H1 (cell line): Measurements from ENCODE around the gene C5AR1. TPM values are rescaled to one million over a fixed set of nuclear protein-coding genes. Genes with fewer than 3 reads are reported as not detected.

Experiments
- CTCF ChIA-PET: fragments of 300-600 bp; sonication (Branson Sonifier 250); formaldehyde crosslinking; loops from one replicate; lab custom pipeline; 2021; ENCODE audit not compliant: partially characterized antibody; lab: Charles Lee
- POLR2A ChIA-PET: fragments of 300-600 bp; sonication (Branson Sonifier 250); formaldehyde crosslinking; loops from one replicate; lab custom pipeline; 2021; ENCODE audit warnings: inconsistent platforms; ENCODE audit not compliant: partially characterized antibody; lab: Charles Lee
- DNase-seq, 2 experiments: peaks; one replicate each; pipeline versions ENCODE4 v3.0.0 to v3.0.0-alpha.2; 2010 to 2022; ENCODE audit warnings: low spot score in 2 of 2, low read depth in 1 of 2, mixed read lengths in 1 of 2
- FAIRE-seq: peaks from 2 replicates; lab custom pipeline; 2011; peaks lifted over from hg19 to GRCh38; lab: Jason Lieb, UNC
- H2AFZ ChIP-seq: 2 replicates; pipeline ENCODE4 v1.8.1; 2012; ENCODE audit warnings: low read length, inconsistent platforms
- H2AK5ac ChIP-seq: 2 replicates; pipeline ENCODE4 v1.6.1; 2013; ENCODE audit warnings: low read depth, low read length
- H2BK120ac ChIP-seq: replicated peaks from 2 replicates; pipeline ENCODE3; 2013; ENCODE audit warnings: low read depth, low read length, inconsistent platforms
- H2BK12ac ChIP-seq: 2 replicates; pipeline ENCODE4 v1.6.1; 2013; ENCODE audit warnings: low read depth, low read length
- H2BK15ac ChIP-seq: 2 replicates; pipeline ENCODE4 v1.6.1; 2013; ENCODE audit warnings: low read length
- H2BK20ac ChIP-seq: 2 replicates; pipeline ENCODE4 v1.6.1; 2013; ENCODE audit warnings: low read length
- H2BK5ac ChIP-seq: 2 replicates; pipeline ENCODE4 v1.6.1; 2013; ENCODE audit warnings: low read depth, low read length
- H3K14ac ChIP-seq: 2 replicates; pipeline ENCODE4 v1.6.1; 2013; ENCODE audit warnings: inconsistent platforms; ENCODE audit not compliant: insufficient read length
- H3K18ac ChIP-seq: 2 replicates; pipeline ENCODE4 v1.6.1; 2013; ENCODE audit warnings: low read length; ENCODE audit errors: extremely low read depth
- H3K23ac ChIP-seq: 2 replicates; pipeline ENCODE4 v1.6.1; 2013; ENCODE audit warnings: inconsistent platforms; ENCODE audit not compliant: insufficient read length
- H3K23me2 ChIP-seq: 2 replicates; pipeline ENCODE4 v1.6.1; 2013; ENCODE audit warnings: low read depth, low read length
- H3K27ac ChIP-seq: 2 replicates; pipeline ENCODE4 v1.6.1; 2011; ENCODE audit warnings: low read depth, low read length, inconsistent platforms
- H3K27me3 ChIP-seq, 4 experiments: replicated peaks in 1 of 4; 1 replicate in 1 of 4; 2 replicates in 3 of 4; pipeline versions ENCODE4 v1.6.1 to v1.8.1; 2011 to 2013; ENCODE audit warnings: low read length in 3 of 4, mild to moderate bottlenecking in 3 of 4, inconsistent platforms in 2 of 4, mixed read lengths in 2 of 4, moderate library complexity in 1 of 4; ENCODE audit not compliant: control insufficient read depth in 3 of 4, insufficient read depth in 3 of 4; ENCODE audit errors: extremely low read depth in 1 of 4
- H3K36me3 ChIP-seq, 4 experiments: 2 replicates each; pipeline versions ENCODE4 v1.6.1 to v1.8.1; 2011 to 2013; ENCODE audit warnings: mild to moderate bottlenecking in 4 of 4, low read length in 3 of 4, moderate library complexity in 2 of 4, control low read depth in 1 of 4, inconsistent platforms in 1 of 4; ENCODE audit not compliant: insufficient read depth in 4 of 4, control insufficient read depth in 2 of 4
- H3K4ac ChIP-seq: replicated peaks from 2 replicates; pipeline ENCODE3; 2013; ENCODE audit warnings: low read length, low read depth, mixed read lengths, inconsistent platforms; ENCODE audit not compliant: insufficient read length
- H3K4me1 ChIP-seq, 4 experiments: replicated peaks in 1 of 4; 1 replicate in 1 of 4; 2 replicates in 3 of 4; pipeline versions ENCODE4 v1.6.1 to v1.8.1; 2011 to 2013; ENCODE audit warnings: low read length in 3 of 4, inconsistent platforms in 2 of 4, mixed read lengths in 1 of 4; ENCODE audit not compliant: insufficient read depth in 4 of 4, control insufficient read depth in 3 of 4
- H3K4me2 ChIP-seq, 2 experiments: 2 replicates each; pipeline versions ENCODE4 v1.6.1 to v1.8.1; 2011 to 2013; ENCODE audit warnings: low read depth in 2 of 2, low read length in 2 of 2, control low read depth in 1 of 2, inconsistent platforms in 1 of 2, mild to moderate bottlenecking in 1 of 2; ENCODE audit not compliant: insufficient read depth in 1 of 2
- H3K4me3 ChIP-seq, 4 experiments: fragments of 200-600, 300-600 bp in 1 of 4; sonication (generic), shearing (Covaris generic), sonication (Bioruptor Twin) in 1 of 4; 2 replicates each; pipeline versions ENCODE4 v1.5.1 to v1.8.1; 2011 to 2016; ENCODE audit warnings: low read length in 4 of 4, low read depth in 3 of 4, control low read depth in 2 of 4, inconsistent platforms in 2 of 4, mild to moderate bottlenecking in 2 of 4, mixed read lengths in 1 of 4, moderate library complexity in 1 of 4; ENCODE audit not compliant: insufficient read depth in 2 of 4; ENCODE audit errors: extremely low read depth in 1 of 4
- H3K56ac ChIP-seq: replicated peaks from 2 replicates; pipeline ENCODE3; 2013; ENCODE audit warnings: low read depth, mild to moderate bottlenecking, mixed read lengths, low read length, inconsistent platforms; ENCODE audit not compliant: insufficient read length
- H3K79me1 ChIP-seq: 2 replicates; pipeline ENCODE4 v1.6.1; 2013; ENCODE audit warnings: low read depth, low read length, control low read depth
- H3K79me2 ChIP-seq, 2 experiments: 2 replicates each; pipeline versions ENCODE4 v1.6.1 to v1.8.1; 2012 to 2013; ENCODE audit warnings: low read length in 2 of 2, mild to moderate bottlenecking in 2 of 2, inconsistent platforms in 1 of 2; ENCODE audit not compliant: insufficient read depth in 2 of 2, control insufficient read depth in 1 of 2
- H3K9ac ChIP-seq, 4 experiments: replicated peaks in 1 of 4; 1 replicate in 1 of 4; 2 replicates in 3 of 4; pipeline versions ENCODE4 v1.6.1 to v1.8.1; 2011 to 2013; ENCODE audit warnings: low read depth in 3 of 4, low read length in 3 of 4, control low read depth in 2 of 4, mild to moderate bottlenecking in 2 of 4, moderate library complexity in 2 of 4, inconsistent platforms in 1 of 4; ENCODE audit errors: extremely low read depth in 1 of 4
- H3K9me3 ChIP-seq, 2 experiments: 2 replicates each; pipeline versions ENCODE4 v1.6.1 to v1.8.1; 2012 to 2013; ENCODE audit warnings: mild to moderate bottlenecking in 2 of 2, moderate library complexity in 2 of 2, control low read depth in 1 of 2, inconsistent platforms in 1 of 2, low read depth in 1 of 2, low read length in 1 of 2, mixed read lengths in 1 of 2; ENCODE audit not compliant: insufficient read depth in 2 of 2
- H4K20me1 ChIP-seq, 2 experiments: replicated peaks in 1 of 2; 2 replicates each; pipeline versions ENCODE3 to v1.8.1; 2011 to 2013; ENCODE audit warnings: inconsistent platforms in 2 of 2, low read length in 2 of 2, mild to moderate bottlenecking in 1 of 2; ENCODE audit not compliant: insufficient read depth in 2 of 2, control insufficient read depth in 1 of 2
- H4K5ac ChIP-seq: 2 replicates; pipeline ENCODE4 v1.6.1; 2013; ENCODE audit warnings: low read length, low read depth, mixed read lengths, inconsistent platforms; ENCODE audit not compliant: insufficient read length
- H4K8ac ChIP-seq: 2 replicates; pipeline ENCODE4 v1.8.0; 2013; ENCODE audit warnings: mild to moderate bottlenecking, moderate library complexity, low read length, inconsistent platforms; ENCODE audit not compliant: insufficient read depth; ENCODE audit errors: extremely low read depth
- H4K91ac ChIP-seq: replicated peaks from 2 replicates; pipeline ENCODE3; 2013; ENCODE audit warnings: low read length, mixed read lengths, inconsistent platforms; ENCODE audit not compliant: insufficient read length
- ATF3 ChIP-seq: IDR thresholded peaks from 2 replicates; pipeline ENCODE4 v1.6.1; 2011; ENCODE audit warnings: low read depth, mild to moderate bottlenecking, low read length; ENCODE audit not compliant: insufficient read depth
- BRCA1 ChIP-seq: IDR thresholded peaks from 2 replicates; pipeline ENCODE4 v1.6.1; 2012; ENCODE audit warnings: low read depth, low read length, improper control_type of control experiment
- CEBPB ChIP-seq: IDR thresholded peaks from 2 replicates; pipeline ENCODE4 v1.6.1; 2012; ENCODE audit warnings: low read depth, low read length
- CHD2 ChIP-seq: IDR thresholded peaks from 2 replicates; pipeline ENCODE4 v1.6.1; 2012; ENCODE audit warnings: low read length, improper control_type of control experiment
- CREB1 ChIP-seq: IDR thresholded peaks from 2 replicates; pipeline ENCODE4 v1.6.1; 2012; ENCODE audit warnings: inconsistent platforms
- JUN ChIP-seq: IDR thresholded peaks from 2 replicates; pipeline ENCODE4 v1.6.1; 2011; ENCODE audit warnings: low read depth, mild to moderate bottlenecking, improper control_type of control experiment, low read length
- NRF1 ChIP-seq: IDR thresholded peaks from 2 replicates; pipeline ENCODE4 v1.6.1; 2011; ENCODE audit warnings: mild to moderate bottlenecking, low read depth, low read length, improper control_type of control experiment
- PHF8 ChIP-seq: fragments of 200-600 bp; sonication (generic); conservative IDR thresholded peaks from 2 replicates; pipeline ENCODE4 v1.7.1; 2012; ENCODE audit warnings: low read depth, mild to moderate bottlenecking, inconsistent platforms, low read length, moderate library complexity
- POLR2AphosphoS5 ChIP-seq: IDR thresholded peaks from 2 replicates; pipeline ENCODE4 v1.6.1; 2011; ENCODE audit warnings: low read depth, low read length
- SIX5 ChIP-seq: IDR thresholded peaks from 2 replicates; pipeline ENCODE4 v1.6.1; 2011; ENCODE audit warnings: mild to moderate bottlenecking, low read depth, low read length
- SRF ChIP-seq: IDR thresholded peaks from 2 replicates; pipeline ENCODE4 v1.6.1; 2011; ENCODE audit warnings: mild to moderate bottlenecking, low read depth, low read length, moderate library complexity
- TAF7 ChIP-seq: optimal IDR thresholded peaks from 2 replicates; pipeline ENCODE3; 2011; ENCODE audit warnings: low read depth, mild to moderate bottlenecking, inconsistent platforms, low read length, moderate library complexity, borderline replicate concordance
- TEAD4 ChIP-seq: IDR thresholded peaks from 2 replicates; pipeline ENCODE4 v1.6.1; 2012; ENCODE audit warnings: low read depth, low read length, inconsistent platforms, mixed read lengths
- WGBS, 2 experiments: shearing (Covaris generic) in 1 of 2; methylation state at CpG; one replicate each; pipeline versions ENCODE4 v1.1.6 to v1.1.7; 2013 to 2015; ENCODE audit warnings: low lambda C conversion rate in 2 of 2, mixed read lengths in 2 of 2, inconsistent platforms in 1 of 2, low coverage in 1 of 2, missing lambda C conversion rate in 1 of 2; ENCODE audit not compliant: insufficient replicate concordance in 2 of 2, insufficient coverage in 1 of 2, insufficient read length in 1 of 2; ENCODE audit errors: extremely low coverage in 1 of 2, missing lambda C conversion rate in 1 of 2; 5-methylcytosine and 5-hydroxymethylcytosine counted together
- polyA plus RNA-seq, 7 experiments: library from polyadenylated mRNA; depleted of rRNA in 3 of 7; stranded (reverse) in 5 of 7; unstranded in 2 of 7; fragments of >200 nt in 5 of 7; fragments of 200-250 nt in 2 of 7; gene quantifications; 1 replicate in 5 of 7; 2 replicates in 1 of 7; 4 replicates in 1 of 7; pipeline versions ENCODE4 v1.2.1 to v1.2.3, GENCODE V29; 2011 to 2013; ENCODE audit warnings: missing spikeins in 2 of 7, mixed read lengths in 2 of 7
- total RNA-seq: library from RNA; stranded (reverse); fragmentation: NEBNext Ultra II Directional; extraction: Animal tissue kit (Norgen Biotek cat#: 25700); gene quantifications from 2 replicates; pipeline ENCODE4 v1.2.1, GENCODE V29; 2021

C5AR1 gene
- total and polyA plus RNA-seq, 2 of the 8 experiments (the other 6 are each of a cell fraction or from before 2014, with no cell fraction given): 0.20 TPM; not detected in 1

GRCh38 chr19:47315125-47315821 is 5.6 kb downstream of the C5AR1 start:
- Histone ChIP-seq H2BK12ac (no peak overlapping the region), H3K79me1 (no peaks in the 10 kb centered on the region), H3K36me3 (no peaks in the 10 kb centered on the region), H3K23ac (no peak overlapping the region), H3K27ac (no peak overlapping the region), H2BK15ac (no peak overlapping the region), H3K27me3 (no peaks in the 10 kb centered on the region), H2AK5ac (no peak overlapping the region), H3K56ac (no peak overlapping the region), H2AFZ (0 out of 2 replicates have a peak overlapping the region, but pooled peaks have one; percentile 3), H4K20me1 (no peaks in the 10 kb centered on the region), H2BK120ac (no peak overlapping the region), H3K4me2 (no peak overlapping the region), H4K91ac (no peak overlapping the region), H3K23me2 (no peaks in the 10 kb centered on the region; the same call in 1 of the 2 replicates), H2BK20ac (no peak overlapping the region), H3K14ac (no peak overlapping the region), H4K5ac (no peak overlapping the region), H3K9ac (no peak overlapping the region), H3K9me3 (no peaks in the 10 kb centered on the region), H3K79me2 (no peaks in the 10 kb centered on the region), H3K4me1 (no peaks in the 10 kb centered on the region), H3K4ac (no peak overlapping the region), H4K8ac (no peak overlapping the region), H2BK5ac (no peak overlapping the region), H3K18ac (no peak overlapping the region; the same call in 1 of the 2 replicates), H3K4me3 (no peak overlapping the region)
- DNase-seq (no peak), FAIRE-seq (no peak)
- WGBS, 2 experiments: 69% methylated on average over 12 of the region's 12 CpGs; no CpG with 5 or more reads in 1 of the 2 experiments
- TF ChIP-seq SIX5: no peak
- TF ChIP-seq PHF8: no peak
- no peak for TF ChIP-seq JUN
- TF ChIP-seq CREB1: 0 out of 2 replicates have a peak, but pooled peaks have one; percentile 20
- TF ChIP-seq NRF1: no peak
- peak; percentile 54; the same call in 1 of the 2 replicates for TF ChIP-seq CEBPB
- no peak for TF ChIP-seq CHD2
- TF ChIP-seq POLR2AphosphoS5: no peak
- TF ChIP-seq ATF3: no peak
- TF ChIP-seq SRF: no peak
- TF ChIP-seq TAF7: no peak
- TF ChIP-seq BRCA1: no peak
- no peak for TF ChIP-seq TEAD4
- POLR2A ChIA-PET: no interaction called here
- CTCF ChIA-PET: interaction anchor here (0.6 to 2.1 kb wide), 10 partner anchors 10 to 235 kb away, joined by 3 to 7 read pairs (median 3); no protein-coding TSS in a partner anchor
